Stomach smooth muscle (tissue), 2 donors: ENCODE results near the gene ADGRB2.

Experiments used
- H3K27ac ChIP-seq: one replicate; pipeline ENCODE4 v1.7.0; 2013; ENCODE audit warnings: mild to moderate bottlenecking, low read length, inconsistent platforms
- H3K27me3 ChIP-seq, 2 donors: one replicate each; pipeline ENCODE4 v1.7.0; 2013; ENCODE audit warnings: low read length in 2 of 2; ENCODE audit not compliant: insufficient read depth in 2 of 2, control insufficient read depth in 1 of 2
- H3K36me3 ChIP-seq, 2 donors: one replicate each; pipeline ENCODE4 v1.7.0; 2013; ENCODE audit warnings: low read length in 2 of 2; ENCODE audit not compliant: control insufficient read depth in 2 of 2, insufficient read depth in 2 of 2
- H3K4me1 ChIP-seq: one replicate; pipeline ENCODE4 v1.7.0; 2013; ENCODE audit warnings: low read length; ENCODE audit not compliant: control insufficient read depth, insufficient read depth
- H3K4me3 ChIP-seq, 2 donors: one replicate each; pipeline ENCODE4 v1.7.0; 2013; ENCODE audit warnings: low read length in 2 of 2
- H3K9ac ChIP-seq, 2 donors: one replicate each; pipeline ENCODE4 v1.7.0; 2013; ENCODE audit warnings: low read length in 2 of 2, mild to moderate bottlenecking in 1 of 2
- H3K9me3 ChIP-seq, 2 donors: one replicate each; pipeline ENCODE4 v1.7.0; 2013; ENCODE audit warnings: low read length in 2 of 2; ENCODE audit not compliant: control insufficient read depth in 2 of 2
- donor health status: healthy.
- donor health status: Pancreatic carcinoma.

ADGRB2 gene

GRCh38 chr1:31688233-31688918, 75.8 kb downstream of the ADGRB2 start:
- no peaks in the 10 kb centered on the region for H3K9me3 ChIP-seq
- H3K9ac ChIP-seq: peak overlapping the region in 1 of 2 donors; percentile 13
- H3K4me3 ChIP-seq: no peak overlapping the region
- H3K36me3 ChIP-seq: peaks cover 9% of the 10 kb centered on the region in 2 donors
- H3K27ac ChIP-seq: no peak overlapping the region
- H3K27me3 ChIP-seq: no peaks in the 10 kb centered on the region
- H3K4me1 ChIP-seq: peaks cover 12% of the 10 kb centered on the region

GRCh38 chr1:31687601-31688000, 76.5 kb downstream of the ADGRB2 start:
- Histone ChIP-seq H3K9ac (no peak overlapping the region), H3K4me3 (no peak overlapping the region), H3K9me3 (no peaks in the 10 kb centered on the region), H3K36me3 (peaks cover 14% of the 10 kb centered on the region in 2 donors), H3K27me3 (no peaks in the 10 kb centered on the region), H3K4me1 (peaks cover 12% of the 10 kb centered on the region), H3K27ac (no peak overlapping the region)

DNA sequence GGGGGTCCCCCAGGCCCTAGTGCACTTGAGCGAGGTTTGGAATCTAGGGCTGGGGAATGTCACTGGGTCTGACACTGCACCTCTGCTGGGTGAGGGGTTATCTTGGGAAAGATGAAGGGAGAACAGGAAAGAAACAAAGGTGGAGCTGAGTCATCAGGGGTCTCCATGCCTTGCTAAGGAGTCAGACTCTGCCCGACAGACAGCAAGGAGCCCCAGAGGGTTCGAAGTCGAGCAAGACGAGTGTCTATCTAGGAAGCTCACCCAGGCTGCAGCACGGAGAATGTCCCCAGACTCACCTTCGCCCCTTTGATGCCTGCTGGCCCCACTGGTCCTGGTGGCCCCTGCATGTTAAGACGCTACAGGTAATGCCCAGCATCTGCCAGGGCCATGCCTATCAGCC, 78.3 kb downstream of the ADGRB2 start:
- Histone ChIP-seq H3K36me3 (peaks cover 16 to 21% of the 10 kb centered on the region in 2 donors), H3K27me3 (no peaks in the 10 kb centered on the region), H3K9me3 (no peaks in the 10 kb centered on the region), H3K4me3 (no peak overlapping the region), H3K27ac (no peak overlapping the region), H3K4me1 (peaks cover 18% of the 10 kb centered on the region), H3K9ac (no peak overlapping the region)

DNA sequence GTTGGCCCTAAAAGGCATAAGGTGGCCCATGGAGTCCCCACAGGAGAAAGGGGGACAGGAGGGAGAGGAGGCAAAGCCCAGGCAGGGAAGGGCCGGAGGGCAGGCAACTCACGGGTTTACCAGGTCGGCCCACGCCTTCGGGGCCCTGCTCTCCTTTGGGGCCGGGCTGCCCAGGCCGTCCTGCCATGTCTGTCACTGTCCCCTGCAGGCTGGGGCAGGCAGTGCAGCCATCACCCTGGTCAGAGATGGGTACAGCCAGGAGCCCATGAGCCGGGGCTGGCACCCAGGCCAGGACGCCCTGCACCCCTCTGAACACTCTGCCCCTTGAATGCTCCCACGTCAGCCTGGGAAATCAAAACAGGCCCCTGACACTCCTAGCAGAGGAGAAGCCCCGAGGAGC, 80.1 kb downstream of the ADGRB2 start:
- Histone ChIP-seq H3K27me3 (no peaks in the 10 kb centered on the region), H3K36me3 (peaks cover 16 to 30% of the 10 kb centered on the region in 2 donors), H3K4me3 (no peak overlapping the region), H3K4me1 (peaks cover 18% of the 10 kb centered on the region), H3K27ac (no peak overlapping the region), H3K9ac (no peak overlapping the region), H3K9me3 (no peaks in the 10 kb centered on the region)

GRCh38 chr1:31681415-31681814, 82.7 kb downstream of the ADGRB2 start:
- Histone ChIP-seq H3K9me3 (no peaks in the 10 kb centered on the region), H3K27ac (no peak overlapping the region), H3K4me3 (no peak overlapping the region), H3K36me3 (peaks cover 16 to 28% of the 10 kb centered on the region in 2 donors), H3K27me3 (no peaks in the 10 kb centered on the region), H3K9ac (no peak overlapping the region), H3K4me1 (peaks cover 6% of the 10 kb centered on the region)

DNA sequence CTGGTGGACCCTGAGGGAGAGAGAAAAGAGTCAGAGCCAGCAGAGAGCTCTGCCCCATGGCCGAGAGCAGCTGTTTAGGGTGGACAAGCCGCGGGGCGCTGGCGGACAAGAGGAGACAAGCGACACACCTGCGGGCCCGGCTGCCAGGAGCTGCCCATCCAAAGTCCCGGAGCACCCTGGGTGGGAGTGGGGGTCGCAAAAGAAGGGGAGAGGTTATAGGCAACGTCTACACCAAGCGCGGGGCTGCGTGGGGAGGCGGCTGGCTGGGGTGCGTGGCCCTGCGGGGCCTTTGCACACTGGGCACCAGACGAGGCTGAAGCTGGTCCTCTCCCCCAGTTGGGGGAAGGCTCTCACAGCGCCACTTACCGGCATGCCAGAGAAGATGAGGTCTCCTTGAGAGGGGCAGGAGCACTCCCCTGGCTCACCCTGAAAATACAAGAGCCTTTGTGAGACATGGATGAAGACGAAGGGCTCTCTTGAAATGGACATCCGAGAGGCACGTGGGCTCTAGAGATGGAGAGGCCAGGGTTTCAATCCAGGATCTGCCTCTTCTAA, 84.4 kb downstream of the ADGRB2 start:
- Histone ChIP-seq H3K27me3 (no peaks in the 10 kb centered on the region), H3K9ac (no peak overlapping the region), H3K4me1 (peaks cover 15% of the 10 kb centered on the region)

GRCh38 chr1:31679091-31679490, 85.0 kb downstream of the ADGRB2 start:
- no peaks in the 10 kb centered on the region for H3K9me3 ChIP-seq
- no peak overlapping the region for H3K9ac ChIP-seq
- H3K4me3 ChIP-seq: no peak overlapping the region
- H3K27me3 ChIP-seq: no peaks in the 10 kb centered on the region
- no peak overlapping the region for H3K27ac ChIP-seq
- peaks cover 7 to 22% of the 10 kb centered on the region in 2 donors for H3K36me3 ChIP-seq
- peaks cover 21% of the 10 kb centered on the region for H3K4me1 ChIP-seq

More for the DNA sequence above, 84.4 kb downstream of the ADGRB2 start:
- peaks cover 7 to 24% of the 10 kb centered on the region in 2 donors for H3K36me3 ChIP-seq
- H3K9me3 ChIP-seq: no peaks in the 10 kb centered on the region
- no peak overlapping the region for H3K4me3 ChIP-seq
- no peak overlapping the region for H3K27ac ChIP-seq

DNA sequence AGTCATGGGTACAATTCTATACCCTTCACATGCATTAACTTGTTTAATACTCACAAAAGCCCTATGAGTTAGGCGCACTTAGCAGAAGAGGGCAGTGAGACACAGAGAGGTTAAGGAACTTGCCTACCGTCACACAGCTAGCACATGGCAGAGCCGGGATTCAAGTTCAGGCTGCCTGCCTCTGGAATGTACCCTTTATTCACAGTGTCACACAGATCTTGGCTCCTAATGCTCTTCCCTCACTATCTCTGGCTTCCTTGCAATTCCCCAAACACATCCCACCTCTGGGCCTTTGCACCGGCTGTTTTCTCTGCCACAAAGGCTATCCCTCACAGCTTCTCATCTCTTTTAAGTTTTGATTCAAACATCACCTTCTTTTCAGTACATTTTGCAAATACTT, 85.5 kb downstream of the ADGRB2 start:
- H3K36me3 ChIP-seq: peaks cover 7 to 22% of the 10 kb centered on the region in 2 donors
- no peaks in the 10 kb centered on the region for H3K9me3 ChIP-seq
- no peak overlapping the region for H3K9ac ChIP-seq
- H3K4me1 ChIP-seq: peaks cover 26% of the 10 kb centered on the region
- H3K27ac ChIP-seq: no peak overlapping the region
- H3K27me3 ChIP-seq: no peaks in the 10 kb centered on the region
- H3K4me3 ChIP-seq: no peak overlapping the region

DNA sequence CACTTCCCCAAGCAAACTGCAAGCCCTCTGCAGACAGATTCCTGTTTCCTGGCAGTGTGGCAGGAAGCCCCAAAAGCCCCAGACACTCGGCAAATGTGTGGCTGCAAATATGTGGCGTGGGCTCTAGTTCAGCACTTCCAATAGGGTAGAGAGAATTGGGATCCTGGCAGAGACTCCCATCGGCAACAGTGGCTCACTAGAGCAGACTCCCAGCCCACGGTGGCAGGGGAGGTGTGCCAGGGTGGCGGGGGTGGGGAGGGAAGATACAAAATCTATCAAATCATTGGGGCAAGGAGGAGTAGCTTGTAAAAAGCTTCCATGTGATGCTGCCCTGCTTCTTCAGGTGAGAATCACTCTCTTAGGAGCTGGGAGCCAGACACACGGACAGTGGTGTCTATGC, 86.2 kb downstream of the ADGRB2 start:
- H3K9me3 ChIP-seq: no peaks in the 10 kb centered on the region
- peaks cover 5 to 21% of the 10 kb centered on the region in 2 donors for H3K36me3 ChIP-seq
- peaks cover 33% of the 10 kb centered on the region for H3K4me1 ChIP-seq

DNA sequence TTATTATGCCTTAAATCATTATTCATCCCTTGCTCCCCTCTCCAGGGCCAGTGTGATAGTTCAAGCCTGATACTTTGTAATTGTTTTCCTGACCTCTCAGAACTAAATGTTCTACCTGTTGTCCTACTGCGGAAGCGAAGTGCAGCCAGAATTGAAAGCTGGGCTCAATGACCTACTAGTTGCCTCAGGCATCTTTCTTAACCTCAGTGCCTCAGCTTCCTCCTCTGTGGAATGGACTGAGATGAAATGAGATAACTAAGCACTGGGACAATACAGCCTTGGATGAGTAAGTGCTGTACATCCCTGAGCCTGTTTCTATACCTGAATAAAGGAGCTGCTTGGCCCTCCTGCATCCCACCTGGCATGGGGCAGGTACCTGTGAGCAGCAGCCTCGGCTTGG, 86.7 kb downstream of the ADGRB2 start:
- Histone ChIP-seq H3K4me3 (no peak overlapping the region), H3K9ac (no peak overlapping the region), H3K4me1 (peaks cover 38% of the 10 kb centered on the region), H3K36me3 (peaks cover 0 to 16% of the 10 kb centered on the region in 2 donors), H3K27me3 (no peaks in the 10 kb centered on the region), H3K27ac (no peak overlapping the region), H3K9me3 (no peaks in the 10 kb centered on the region)

More for the DNA sequence above, 86.2 kb downstream of the ADGRB2 start:
- Histone ChIP-seq H3K4me3 (no peak overlapping the region), H3K27me3 (no peaks in the 10 kb centered on the region), H3K9ac (no peak overlapping the region), H3K27ac (no peak overlapping the region)
